ENCODE measurements around the gene NAA30.
"Not testable (repeated sequence)": the region's sequence is repeated elsewhere in the genome, so short reads cannot be mapped to it uniquely, and the experiment has no call there.

Gene NAA30

DNA sequence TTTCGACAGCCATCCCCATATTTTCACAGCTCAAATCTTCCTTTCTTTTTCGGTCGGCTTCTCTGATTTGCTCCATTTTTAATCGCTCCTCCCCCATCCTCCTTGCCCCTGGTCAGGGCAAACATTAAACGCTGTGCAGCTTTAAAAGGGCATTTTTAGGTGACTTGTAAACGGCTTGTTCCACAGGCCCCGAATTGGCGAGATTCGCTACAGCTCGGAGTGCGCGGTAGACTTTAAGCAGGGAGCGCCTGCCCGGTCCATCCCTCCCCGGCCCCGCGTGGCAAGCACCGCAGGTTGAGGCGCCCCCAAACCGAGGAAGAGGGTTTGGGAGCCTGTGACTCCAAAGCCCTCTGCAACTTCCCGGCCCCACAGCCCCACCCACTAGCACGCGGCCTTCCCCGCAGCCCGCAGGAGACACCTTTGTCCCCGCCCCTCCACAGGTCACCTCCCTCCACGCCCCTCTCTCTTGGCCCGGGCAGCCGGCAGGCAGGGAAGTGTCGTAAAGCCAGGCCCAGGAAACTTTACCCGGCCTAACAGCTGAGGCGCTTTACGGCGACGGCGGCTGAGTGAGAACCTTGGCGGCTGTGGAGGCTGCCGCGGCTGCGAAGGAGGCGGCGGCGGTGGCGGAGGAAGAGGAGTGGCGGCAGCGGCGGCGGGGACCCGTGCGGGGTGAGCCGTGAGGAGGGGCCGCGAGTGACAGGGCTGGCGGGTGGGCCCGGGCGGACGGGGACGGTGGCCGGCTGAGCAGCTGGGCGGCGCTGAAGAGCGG is at the start of gene NAA30:
TSS of gene NAA30 (plus strand) at position 550 of the 769 bp plus-strand sequence. CDS start 372 bp downstream, outside the sequence.
- peak; percentile 91 for DNase-seq

DNA sequence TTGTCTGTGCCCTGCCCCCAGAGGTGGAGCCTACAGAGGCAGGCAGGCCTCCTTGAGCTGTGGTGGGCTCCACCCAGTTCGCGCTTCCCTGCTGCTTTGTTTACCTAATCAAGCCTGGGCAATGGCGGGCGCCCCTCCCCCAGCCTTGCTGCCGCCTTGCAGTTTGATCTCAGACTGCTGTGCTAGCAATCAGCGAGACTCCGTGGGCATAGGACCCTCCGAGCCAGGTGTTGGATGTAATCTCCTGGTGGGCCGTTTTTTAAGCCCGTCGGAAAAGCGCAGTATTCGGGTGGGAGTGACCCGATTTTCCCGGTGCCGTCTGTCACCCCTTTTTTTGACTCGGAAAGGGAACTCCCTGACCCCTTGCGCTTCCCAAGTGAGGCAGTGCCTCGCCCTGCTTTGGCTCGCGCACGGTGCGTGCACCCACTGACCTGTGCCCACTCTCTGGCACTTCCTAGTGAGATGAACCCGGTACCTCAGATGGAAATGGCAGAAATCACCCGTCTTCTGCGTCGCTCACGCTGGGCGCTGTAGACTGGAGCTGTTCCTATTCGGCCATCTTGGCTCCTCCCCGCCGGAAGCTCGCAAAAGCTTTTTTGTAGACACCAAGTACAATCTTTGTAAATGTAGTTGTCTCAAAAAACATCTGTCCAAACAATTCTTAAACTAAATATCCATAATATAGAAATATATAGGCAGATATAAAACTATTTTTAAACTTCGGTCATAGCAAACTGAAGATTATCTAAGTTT is 46.7 kb upstream of the NAA30 start:
- DNase-seq = not testable (repeated sequence)

- DNase-seq = no peak
Measured at GRCh38 chr14:57345106-57345505, 45.3 kb upstream of the NAA30 start.

- no peak for DNase-seq
Measured at GRCh38 chr14:57346741-57347140, 43.6 kb upstream of the NAA30 start.

DNA sequence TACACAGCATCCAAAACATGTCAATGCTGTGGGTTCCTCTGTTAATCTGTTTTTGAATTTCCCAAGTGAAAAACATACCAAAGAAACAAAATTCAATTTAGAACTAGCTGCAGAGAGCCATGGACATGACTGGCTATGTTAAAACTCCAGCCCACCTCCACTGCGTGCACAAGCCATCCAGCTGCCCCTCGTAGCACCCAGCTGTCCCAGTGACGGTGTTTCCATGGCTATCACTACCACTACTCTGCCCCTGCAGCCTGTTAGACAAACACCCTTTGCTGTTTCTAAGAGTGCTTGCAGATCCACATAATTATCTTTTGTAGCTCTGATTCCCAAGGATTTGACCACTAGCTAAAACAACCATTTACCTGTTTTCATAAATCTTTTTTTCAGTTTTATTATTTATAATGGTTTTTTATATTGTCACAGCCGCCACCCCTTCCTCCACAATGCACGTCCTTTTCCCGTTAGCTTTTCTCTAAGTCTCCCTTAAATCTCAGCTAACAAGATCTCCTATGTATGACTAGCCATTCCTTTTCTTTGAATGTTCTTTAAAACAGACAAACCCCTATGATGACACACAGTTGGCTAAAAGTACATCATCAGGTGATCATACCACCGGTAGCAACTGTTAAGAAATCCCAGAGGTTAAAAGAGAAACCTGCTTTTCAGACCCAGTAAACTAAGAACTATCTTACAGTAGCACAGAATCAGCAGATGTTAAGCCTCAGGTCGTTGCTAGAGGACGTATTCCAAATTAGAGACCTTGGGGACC is 37.8 kb upstream of the NAA30 start:
- no peak for DNase-seq

- no peak for DNase-seq
Measured at GRCh38 chr14:57355081-57355800, 35.1 kb upstream of the NAA30 start.

GRCh38 chr14:57362361-57362760 is 28.0 kb upstream of the NAA30 start:
- DNase-seq = no peak

DNA sequence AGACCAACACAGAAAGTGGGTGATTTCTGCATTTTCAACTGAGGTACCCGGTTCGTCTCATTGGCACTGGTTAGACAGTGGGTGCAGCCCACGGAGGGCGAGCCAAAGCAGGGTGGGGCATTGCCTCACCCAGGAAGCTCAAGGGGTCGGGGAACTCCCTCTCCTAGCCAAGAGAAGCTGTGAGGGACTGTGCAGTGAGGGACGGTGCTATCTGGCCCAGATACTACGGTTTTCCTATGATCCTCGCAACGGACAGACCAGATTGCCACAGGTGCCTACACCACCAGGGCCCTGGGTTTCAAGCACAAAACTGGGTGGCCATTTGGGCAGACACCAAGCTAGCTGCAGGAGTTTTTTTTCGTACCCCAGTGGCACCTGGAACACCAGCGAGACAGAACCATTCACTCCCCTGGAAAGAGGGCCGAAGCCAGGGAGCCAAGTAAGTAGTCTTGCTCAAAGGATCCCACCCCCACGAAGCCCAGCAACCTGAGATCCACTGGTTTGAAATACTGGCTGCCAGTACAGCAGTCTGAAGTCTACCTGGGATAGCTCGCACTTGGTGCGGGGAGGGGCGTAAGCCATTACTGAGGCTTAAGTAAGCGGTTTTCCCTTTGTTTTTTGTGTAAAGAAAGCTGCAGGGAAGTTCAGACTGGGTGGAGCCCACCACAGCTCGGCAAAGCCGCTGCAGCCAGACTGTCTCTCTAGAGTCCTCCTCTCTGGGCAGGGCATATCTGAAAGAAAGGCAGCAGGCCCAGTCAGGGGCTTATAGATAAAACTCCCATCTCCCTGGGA is 25.5 kb upstream of the NAA30 start:
- no peak for DNase-seq

DNA sequence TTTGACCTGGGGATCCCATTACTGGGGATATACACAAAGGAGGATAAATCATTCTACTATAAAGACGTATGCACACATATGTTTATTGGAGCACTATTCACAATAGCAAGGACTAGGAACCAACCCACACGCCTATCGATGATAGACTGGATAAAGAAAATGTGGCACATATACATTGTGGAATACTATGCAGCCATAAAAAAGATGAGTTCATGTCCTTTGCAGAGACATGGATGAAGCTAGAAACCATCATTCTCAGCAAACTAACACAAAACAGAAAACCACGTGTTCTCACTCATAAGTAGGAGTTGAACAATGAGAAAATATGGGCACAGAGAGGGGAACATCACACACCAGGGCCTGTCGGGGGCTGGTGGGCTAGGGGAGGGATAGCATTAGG is 20.2 kb upstream of the NAA30 start:
- not testable (repeated sequence) for DNase-seq

- DNase-seq = no peak
Measured at GRCh38 chr14:57371013-57371412, 19.4 kb upstream of the NAA30 start.

GRCh38 chr14:57375156-57375555 is 15.2 kb upstream of the NAA30 start:
- DNase-seq = no peak

DNA sequence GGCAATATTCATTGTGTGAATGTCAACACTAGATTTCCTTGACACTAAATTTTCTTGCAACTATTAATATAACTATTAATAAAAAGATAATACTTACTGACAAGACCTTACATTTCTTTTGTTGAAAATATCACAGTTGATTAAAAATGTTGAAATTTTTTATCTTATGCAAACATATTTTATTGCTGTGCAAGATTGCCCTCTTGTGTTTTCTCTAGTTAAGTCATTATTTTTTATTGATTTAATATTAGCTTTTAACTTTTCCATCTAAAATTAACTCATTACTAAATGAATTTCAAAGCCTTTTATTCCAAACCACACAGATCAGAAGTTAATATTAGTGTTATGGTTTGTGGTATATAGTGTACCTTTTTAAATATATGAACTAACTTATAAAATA is 11.7 kb upstream of the NAA30 start:
- DNase-seq = no peak

GRCh38 chr14:57380935-57381334 is 9.5 kb upstream of the NAA30 start:
- DNase-seq = no peak

- no peak for DNase-seq
Measured at GRCh38 chr14:57382283-57382682, 8.1 kb upstream of the NAA30 start.

- DNase-seq = no peak
Measured at GRCh38 chr14:57383125-57383745, 7.2 kb upstream of the NAA30 start.

DNA sequence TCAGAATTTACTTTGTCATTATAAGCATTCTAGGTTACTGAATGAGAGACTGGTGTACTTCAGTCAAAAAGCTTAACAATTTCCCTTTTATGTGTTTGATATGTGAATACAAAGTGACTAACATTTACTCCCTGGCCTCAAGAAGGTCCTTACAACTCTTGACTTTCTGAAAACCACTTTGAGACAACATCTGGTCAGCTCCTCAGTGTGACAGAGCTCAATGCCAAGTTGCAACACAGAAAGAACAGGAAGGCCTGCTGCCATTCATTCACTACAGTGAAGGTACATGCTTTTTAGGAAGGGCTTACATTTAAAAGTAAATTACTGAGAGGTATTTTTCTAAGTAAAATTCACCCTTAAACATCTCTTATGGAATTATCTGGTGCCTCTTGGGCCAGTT is 2.3 kb upstream of the NAA30 start:
- no peak for DNase-seq

DNA sequence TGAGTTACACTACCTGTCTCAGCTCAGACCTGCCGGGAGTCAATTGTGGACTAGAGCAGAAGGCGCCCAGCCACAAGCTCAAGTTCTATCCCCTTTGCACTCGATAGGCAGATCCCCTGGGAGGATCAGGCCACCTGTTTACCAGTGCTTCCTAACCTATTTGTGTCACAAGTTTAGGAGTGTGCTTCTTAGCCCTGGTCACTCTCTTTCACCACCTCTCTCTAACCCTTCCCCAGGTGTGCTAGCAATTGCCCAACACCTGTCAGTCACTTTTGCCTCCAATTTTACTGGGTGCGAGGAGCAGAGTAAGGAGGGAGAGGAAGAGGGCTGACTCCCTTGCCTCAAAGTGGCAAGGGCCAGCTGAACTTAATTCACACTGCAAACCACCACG is 745 bp upstream of the NAA30 start:
- peak; percentile 21 for DNase-seq

GRCh38 chr14:57390806-57391516 is 575 bp downstream of the NAA30 start:
- DNase-seq = peak; percentile 62

GRCh38 chr14:57391517-57392195 is 1.3 kb downstream of the NAA30 start:
- DNase-seq = no peak

DNA sequence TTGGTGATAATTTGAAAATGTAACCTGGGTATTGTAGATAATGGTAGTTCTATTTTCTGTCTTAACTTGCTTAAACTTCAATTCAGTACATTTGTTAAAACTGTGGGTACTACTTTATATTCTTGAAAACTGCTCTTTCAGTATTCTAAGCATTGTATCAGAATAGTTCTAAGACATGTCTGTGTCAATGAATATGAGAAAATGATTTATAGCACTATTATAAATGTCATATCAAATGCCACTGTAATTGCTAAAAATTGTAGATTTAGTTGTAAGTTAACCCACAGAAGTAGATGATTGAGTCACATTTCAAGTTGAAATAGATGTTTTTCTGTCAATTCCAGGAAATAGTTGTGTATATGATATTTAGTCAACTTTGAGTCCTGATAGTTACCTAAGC is 2.4 kb downstream of the NAA30 start:
- DNase-seq = no peak

Data from activated T-cell treated with anti-CD3 and anti-CD28 coated beads, Interleukin-2, amount 50 U/mL, for 1 hour (primary cell).